ENCODE measurements around the gene TRIP10. TPM values are rescaled to one million over a fixed set of nuclear protein-coding genes. Genes with fewer than 3 reads are reported as not detected.

TRIP10 gene
- total and polyA plus RNA-seq, 2 of the 13 experiments (the other 11 are each of a cell fraction or from before 2014, with no cell fraction given): 32.5 to 33.2 TPM

- ATAC-seq: no peak
- Histone ChIP-seq H3K9me3 (ENCODE audit: low read length) (no peaks in the 10 kb centered on the region), H3K27ac (ENCODE audit: extremely low read length, insufficient read depth, low read length) (no peak overlapping the region), H3K4me1 (ENCODE audit: insufficient read depth, low read length) (peaks cover 55% of the 10 kb centered on the region), H3K79me2 (ENCODE audit: insufficient read depth, low read length) (peaks cover 14% of the 10 kb centered on the region), H3K36me3 (replicated peaks in 1 of 2; ENCODE audit: control insufficient read depth in 1 of 2, insufficient read depth in 2 of 2, low read length in 2 of 2) (peaks cover 0 to 2% of the 10 kb centered on the region in 2 experiments; a peak in 2 of 5 replicates), H4K20me1 (ENCODE audit: insufficient read depth, low read length) (no peaks in the 10 kb centered on the region), H3K4me2 (ENCODE audit: low read depth, low read length) (no peak overlapping the region), H2AFZ (ENCODE audit: low read length) (no peak overlapping the region), H3K9ac (ENCODE audit: insufficient read depth, low read depth, low read length) (no peak overlapping the region), H3K4me3 (replicated peaks in 1 of 3; ENCODE audit: insufficient read depth in 1 of 3, low read depth in 2 of 3, low read length in 3 of 3) (no peak overlapping the region), H3K27me3 (ENCODE audit: control insufficient read depth in 1 of 2, insufficient read depth in 2 of 2, low read length in 2 of 2) (no peaks in the 10 kb centered on the region)
- BruUV-seq (replicated peaks): no TSS peak
- intact Hi-C loops (cut with micrococcal nuclease; ENCODE audit: unreplicated experiment) (loop anchor here (10.0 kb wide), 1 partner anchor 1142 kb away; the partner anchor contains the start of gene PRR36), in situ Hi-C loops (cut with HindIII; ENCODE audit: extremely low pct_ligation_motif_present, low pct_unique_long_range_greater_than_20kb) (no loop called here)
- no peak for DNase-seq (ENCODE audit: low spot score)
- no peak for TF ChIP-seq ZNF781 (CRISPR knock-in tag; IDR thresholded peaks at IDR 0.05; ENCODE audit: borderline replicate concordance, not compliant biosample characterization)
- no peak for TF ChIP-seq ARID3A (IDR thresholded peaks at IDR 0.05; ENCODE audit: low read depth, low read length)
- TF ChIP-seq CHD2 (IDR thresholded peaks at IDR 0.05; ENCODE audit: low read depth, low read length): no peak
- TF ChIP-seq CBX2 (IDR thresholded peaks at IDR 0.05; ENCODE audit: low read depth, low read length): no peak
- no peak for TF ChIP-seq CBX2 (CRISPR knock-in tag; IDR thresholded peaks at IDR 0.05; ENCODE audit: low read depth)
- TF ChIP-seq ZSCAN22 (CRISPR knock-in tag; IDR thresholded peaks at IDR 0.05): no peak
- no peak for TF ChIP-seq HNRNPL (IDR thresholded peaks at IDR 0.05; ENCODE audit: low read depth, low read length)
- no peak for TF ChIP-seq NPAS2 (CRISPR knock-in tag; IDR thresholded peaks at IDR 0.05; ENCODE audit: borderline replicate concordance)
- TF ChIP-seq ZNF432 (CRISPR knock-in tag; IDR thresholded peaks at IDR 0.05; ENCODE audit: borderline replicate concordance): no peak
- no peak for TF ChIP-seq TP53 (CRISPR knock-in tag; conservative IDR thresholded peaks at IDR 0.05)
- no peak for TF ChIP-seq PAF1 (CRISPR knock-in tag; IDR thresholded peaks at IDR 0.05)
- TF ChIP-seq ATM (IDR thresholded peaks at IDR 0.05; ENCODE audit: borderline replicate concordance): no peak
- TF ChIP-seq STAT5B (CRISPR knock-in tag; IDR thresholded peaks at IDR 0.05): no peak
- TF ChIP-seq SIN3B (IDR thresholded peaks at IDR 0.05; ENCODE audit: low read length): no peak
- no peak for TF ChIP-seq NCOR1 (IDR thresholded peaks at IDR 0.05; ENCODE audit: borderline replicate concordance, low read length)
- TF ChIP-seq ZNF18 (CRISPR knock-in tag; IDR thresholded peaks at IDR 0.05; ENCODE audit: insufficient replicate concordance): no peak
- TF ChIP-seq MEF2D (CRISPR knock-in tag; IDR thresholded peaks at IDR 0.05): no peak
- TF ChIP-seq ZNF557 (CRISPR knock-in tag; IDR thresholded peaks at IDR 0.05): no peak
- TF ChIP-seq THAP9 (CRISPR knock-in tag; IDR thresholded peaks at IDR 0.05; ENCODE audit: borderline replicate concordance): no peak
- TF ChIP-seq ZNF549 (CRISPR knock-in tag; IDR thresholded peaks at IDR 0.05): no peak
- CTCF ChIA-PET (ENCODE audit: low intra/inter-chr PET ratio, low total read pairs): no interaction called here
- 99% methylated on average over 8 of the region's 21 CpGs for WGBS (ENCODE audit: low lambda C conversion rate)
- no peak for FAIRE-seq
- POLR2A ChIA-PET: interaction anchor here (1.4 kb wide), 1 partner anchor 12 kb away, joined by 12 read pairs; the partner anchor contains the start of gene C3
Measured at GRCh38 chr19:6732803-6733337, 6.6 kb upstream of the TRIP10 start.

Data from HepG2 (cell line).